ENCODE results near the gene MCF2L.

Gene MCF2L

GRCh38 chr13:113086031-113086750 is 117.2 kb downstream of the MCF2L start:
- FAIRE-seq: no peak

GRCh38 chr13:113086991-113087922 is 118.2 kb downstream of the MCF2L start:
- no peak for FAIRE-seq

- no peak for FAIRE-seq
These were observed 119.1 kb downstream of the MCF2L start for GRCh38 chr13:113087923-113088690.

GRCh38 chr13:113088691-113089020 is 119.6 kb downstream of the MCF2L start:
- FAIRE-seq: no peak

- FAIRE-seq: no peak
These were observed 120.8 kb downstream of the MCF2L start for GRCh38 chr13:113089693-113090414.

GRCh38 chr13:113090415-113090770 is 121.4 kb downstream of the MCF2L start:
- no peak for FAIRE-seq

GRCh38 chr13:113090806-113091205 is 121.8 kb downstream of the MCF2L start:
- no peak for FAIRE-seq

GRCh38 chr13:113091211-113091771 is 122.3 kb downstream of the MCF2L start:
- FAIRE-seq: no peak

GRCh38 chr13:113091891-113092775 is 123.1 kb downstream of the MCF2L start:
- no peak for FAIRE-seq

- no peak for FAIRE-seq
These were observed 124.0 kb downstream of the MCF2L start for GRCh38 chr13:113092776-113093579.

- FAIRE-seq: no peak
These were observed 124.8 kb downstream of the MCF2L start for GRCh38 chr13:113093580-113094409.

GRCh38 chr13:113094410-113094800 is 125.4 kb downstream of the MCF2L start:
- FAIRE-seq: no peak

- FAIRE-seq: no peak
These were observed 126.4 kb downstream of the MCF2L start for GRCh38 chr13:113095146-113096051.

GRCh38 chr13:113096052-113096744 is 127.2 kb downstream of the MCF2L start:
- FAIRE-seq: no peak

GRCh38 chr13:113096745-113097305 is 127.8 kb downstream of the MCF2L start:
- FAIRE-seq: no peak

GRCh38 chr13:113097651-113098050 is 128.6 kb downstream of the MCF2L start:
- no peak for FAIRE-seq

- no peak for FAIRE-seq
These were observed 129.2 kb downstream of the MCF2L start for GRCh38 chr13:113098162-113098732.
